Measurements from ENCODE around the gene RPA3. TPM values are rescaled to one million over a fixed set of nuclear protein-coding genes. Genes with fewer than 3 reads are reported as not detected.
"Not testable (repeated sequence)": the region's sequence is repeated elsewhere in the genome, so short reads cannot be mapped to it uniquely, and the experiment has no call there.

The RPA3 gene
- total RNA-seq, 1 donor from 2014 or later = 18.2 TPM

DNA sequence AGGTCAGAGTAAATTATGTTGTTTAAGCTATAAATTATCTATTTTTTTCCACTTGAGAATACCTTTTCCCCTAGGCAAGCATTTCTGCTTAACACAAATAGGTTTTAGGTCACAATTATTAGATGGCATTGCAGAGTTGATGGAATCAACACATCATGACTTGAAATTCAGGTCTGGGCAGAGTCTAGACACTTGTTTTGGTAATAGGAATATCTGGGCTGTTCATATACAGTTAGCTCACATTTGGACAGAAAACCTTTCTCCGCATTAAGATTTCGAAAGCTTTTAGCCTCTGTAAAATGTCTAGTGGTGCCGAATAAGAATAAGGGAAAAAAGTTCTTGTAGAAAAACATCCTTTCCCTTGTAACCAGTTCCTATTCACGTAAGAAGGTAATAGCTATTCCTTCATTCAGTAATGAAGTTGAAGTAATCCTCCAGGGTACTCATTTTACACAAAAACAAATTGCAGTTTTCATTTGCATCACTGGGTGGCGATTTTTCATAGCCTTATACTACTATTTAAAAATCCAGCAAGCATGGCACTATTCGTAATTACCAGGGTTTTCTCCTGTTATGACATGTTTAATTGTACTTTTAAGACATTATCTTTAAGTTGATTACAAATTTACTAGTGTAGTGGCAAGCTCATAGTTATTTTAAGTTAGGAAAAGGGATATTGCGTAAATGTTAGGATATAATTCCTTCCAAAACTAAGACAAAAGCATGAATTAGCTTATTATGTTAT is 37.0 kb downstream of the RPA3 start:
- TF ChIP-seq, protein P1, sequence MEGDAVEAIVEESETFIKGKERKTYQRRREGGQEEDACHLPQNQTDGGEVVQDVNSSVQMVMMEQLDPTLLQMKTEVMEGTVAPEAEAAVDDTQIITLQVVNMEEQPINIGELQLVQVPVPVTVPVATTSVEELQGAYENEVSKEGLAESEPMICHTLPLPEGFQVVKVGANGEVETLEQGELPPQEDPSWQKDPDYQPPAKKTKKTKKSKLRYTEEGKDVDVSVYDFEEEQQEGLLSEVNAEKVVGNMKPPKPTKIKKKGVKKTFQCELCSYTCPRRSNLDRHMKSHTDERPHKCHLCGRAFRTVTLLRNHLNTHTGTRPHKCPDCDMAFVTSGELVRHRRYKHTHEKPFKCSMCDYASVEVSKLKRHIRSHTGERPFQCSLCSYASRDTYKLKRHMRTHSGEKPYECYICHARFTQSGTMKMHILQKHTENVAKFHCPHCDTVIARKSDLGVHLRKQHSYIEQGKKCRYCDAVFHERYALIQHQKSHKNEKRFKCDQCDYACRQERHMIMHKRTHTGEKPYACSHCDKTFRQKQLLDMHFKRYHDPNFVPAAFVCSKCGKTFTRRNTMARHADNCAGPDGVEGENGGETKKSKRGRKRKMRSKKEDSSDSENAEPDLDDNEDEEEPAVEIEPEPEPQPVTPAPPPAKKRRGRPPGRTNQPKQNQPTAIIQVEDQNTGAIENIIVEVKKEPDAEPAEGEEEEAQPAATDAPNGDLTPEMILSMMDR (IDR thresholded peaks at IDR 0.05; ENCODE audit: insufficient read depth, low read length, severe bottlenecking) = peak; percentile 39
- H3K36me3 ChIP-seq (ENCODE audit: control insufficient read depth, insufficient read depth, low read length) = no peaks in the 10 kb centered on the region
- DNase-seq (ENCODE audit: low read depth) = peak; percentile 80
- no peaks in the 10 kb centered on the region for H3K27me3 ChIP-seq (ENCODE audit: control insufficient read depth, insufficient read depth, low read length)
- no peak for FAIRE-seq
- no peak overlapping the region for H3K4me3 ChIP-seq (ENCODE audit: low read depth, low read length)

DNA sequence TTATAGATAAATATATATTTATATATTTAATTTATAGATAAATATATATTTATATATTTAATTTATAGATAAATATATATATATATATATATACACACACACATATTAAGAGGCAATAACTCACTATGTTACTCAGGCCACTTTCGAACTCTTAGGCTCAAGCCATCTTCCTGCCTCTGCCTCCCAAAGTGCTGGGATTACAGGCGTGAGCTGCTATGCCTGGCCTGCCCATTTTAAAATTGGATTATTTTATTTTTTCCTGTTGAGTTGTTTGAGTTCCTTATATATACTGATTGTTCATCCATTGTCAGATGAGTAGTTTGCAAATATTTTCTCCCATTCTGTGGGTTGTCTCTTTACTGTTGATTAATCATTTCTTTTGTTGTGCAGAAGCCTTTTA is 38.8 kb downstream of the RPA3 start:
- not testable (repeated sequence) for H3K36me3 ChIP-seq (ENCODE audit: control insufficient read depth, insufficient read depth, low read length); FAIRE-seq; H3K4me3 ChIP-seq (ENCODE audit: low read depth, low read length); H3K27me3 ChIP-seq (ENCODE audit: control insufficient read depth, insufficient read depth, low read length); DNase-seq (ENCODE audit: low read depth)

DNA sequence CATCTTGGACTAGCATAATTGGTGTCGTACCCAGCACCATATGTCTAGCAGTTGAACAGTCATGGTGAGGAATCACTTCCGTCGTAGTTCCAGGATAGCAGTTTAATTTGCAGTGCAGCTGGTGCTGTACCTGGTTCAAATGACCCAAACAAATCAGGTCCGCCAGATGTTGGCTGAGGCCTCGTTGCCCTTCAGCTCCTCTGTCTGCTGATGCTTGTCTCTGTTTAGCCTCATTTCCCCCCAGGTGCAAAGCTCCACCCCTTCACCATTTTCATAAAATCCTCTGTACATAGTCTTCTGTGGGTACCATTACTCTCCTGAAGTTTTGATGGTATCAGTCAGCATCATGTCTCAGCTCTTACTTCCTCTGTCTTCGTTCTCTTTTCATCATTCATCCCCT is 42.7 kb downstream of the RPA3 start:
- Histone ChIP-seq H3K27me3 (ENCODE audit: control insufficient read depth, insufficient read depth, low read length) (no peaks in the 10 kb centered on the region), H3K4me3 (ENCODE audit: low read depth, low read length) (no peak overlapping the region), H3K36me3 (ENCODE audit: control insufficient read depth, insufficient read depth, low read length) (no peaks in the 10 kb centered on the region)
- FAIRE-seq (no peak), DNase-seq (ENCODE audit: low read depth) (no peak)
- TF ChIP-seq, protein P1 (IDR thresholded peaks at IDR 0.05; ENCODE audit: insufficient read depth, low read length, severe bottlenecking) = no peak

DNA sequence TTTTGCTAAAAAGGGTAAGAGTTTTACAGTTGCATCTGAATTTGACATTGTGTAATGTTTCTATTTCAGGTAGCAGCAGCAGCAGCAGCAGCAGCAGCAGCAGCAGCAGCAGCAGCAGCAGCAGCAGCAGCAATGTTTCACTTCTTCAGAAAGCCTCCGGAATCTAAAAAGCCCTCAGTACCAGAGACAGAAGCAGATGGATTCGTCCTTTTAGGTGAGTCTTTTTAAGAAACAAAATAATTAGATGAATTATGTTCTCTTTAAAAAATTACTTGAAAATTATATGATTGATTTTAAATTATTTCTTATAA is 45.2 kb downstream of the RPA3 start:
- no peak for FAIRE-seq
- DNase-seq (ENCODE audit: low read depth) = no peak
- Histone ChIP-seq H3K27me3 (ENCODE audit: control insufficient read depth, insufficient read depth, low read length) (no peaks in the 10 kb centered on the region), H3K4me3 (ENCODE audit: low read depth, low read length) (no peak overlapping the region), H3K36me3 (ENCODE audit: control insufficient read depth, insufficient read depth, low read length) (no peaks in the 10 kb centered on the region)
- TF ChIP-seq, protein P1 (IDR thresholded peaks at IDR 0.05; ENCODE audit: insufficient read depth, low read length, severe bottlenecking) = no peak

DNA sequence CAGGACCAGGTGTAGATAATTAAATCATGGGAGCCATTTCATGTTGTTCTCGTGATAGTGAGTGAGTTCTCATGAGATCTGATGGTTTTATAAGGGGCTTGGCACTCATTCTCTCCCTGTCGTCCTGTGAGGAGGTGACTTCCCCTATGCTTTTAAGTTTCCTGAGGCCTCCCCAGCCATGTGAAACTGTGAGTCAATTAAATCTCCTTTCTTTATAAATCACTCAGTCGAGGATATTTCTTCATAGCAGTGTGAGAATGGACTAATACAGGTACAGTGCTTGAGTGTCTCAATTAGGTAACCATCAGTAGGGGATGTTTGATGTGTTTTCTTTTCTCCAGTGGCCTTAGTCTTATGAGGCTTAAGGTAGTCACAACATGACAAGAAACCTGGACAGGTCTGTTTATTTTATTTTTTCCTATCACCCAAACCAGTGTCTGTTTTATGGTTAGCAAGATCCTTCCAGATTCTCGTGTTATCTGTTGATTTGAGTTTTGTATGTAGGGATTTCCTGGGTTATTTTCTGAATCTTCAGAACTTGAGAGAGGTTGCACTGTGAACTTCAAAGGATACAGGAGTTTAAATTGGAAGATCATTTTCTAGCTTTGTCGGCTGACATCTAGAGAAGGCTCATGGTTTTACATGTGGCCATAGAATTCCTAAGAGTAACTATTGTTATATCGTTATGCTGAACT is 45.7 kb downstream of the RPA3 start:
- Histone ChIP-seq H3K36me3 (ENCODE audit: control insufficient read depth, insufficient read depth, low read length) (no peaks in the 10 kb centered on the region), H3K27me3 (ENCODE audit: control insufficient read depth, insufficient read depth, low read length) (no peaks in the 10 kb centered on the region), H3K4me3 (ENCODE audit: low read depth, low read length) (no peak overlapping the region)
- TF ChIP-seq, protein P1 (IDR thresholded peaks at IDR 0.05; ENCODE audit: insufficient read depth, low read length, severe bottlenecking) = no peak
- DNase-seq (ENCODE audit: low read depth) (no peak), FAIRE-seq (no peak)

DNA sequence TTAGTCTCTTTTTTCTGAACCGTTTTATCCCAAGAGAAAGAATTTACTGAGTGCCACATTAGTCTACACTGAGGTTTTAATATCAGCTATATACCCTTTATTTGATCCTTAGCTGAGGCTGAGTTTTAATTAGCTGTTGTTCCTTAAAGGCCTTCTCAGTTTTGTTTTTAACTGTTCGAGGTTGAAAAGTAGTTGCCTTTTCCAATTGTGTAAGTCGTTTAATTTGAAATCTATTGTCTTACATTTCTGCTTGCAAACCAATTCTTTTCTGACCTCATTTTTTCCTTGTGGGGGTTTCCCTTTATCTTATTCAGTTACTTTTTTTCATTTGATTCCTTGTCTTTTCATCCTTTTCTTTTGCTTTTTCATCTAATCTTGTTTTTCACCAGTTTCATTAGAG is 47.0 kb downstream of the RPA3 start:
- no peak for FAIRE-seq
- no peaks in the 10 kb centered on the region for H3K27me3 ChIP-seq (ENCODE audit: control insufficient read depth, insufficient read depth, low read length)
- TF ChIP-seq, protein P1 (IDR thresholded peaks at IDR 0.05; ENCODE audit: insufficient read depth, low read length, severe bottlenecking) = no peak

More for the DNA sequence above, 47.0 kb downstream of the RPA3 start:
- no peak for DNase-seq (ENCODE audit: low read depth)
- H3K4me3 ChIP-seq (ENCODE audit: low read depth, low read length) = no peak overlapping the region
- H3K36me3 ChIP-seq (ENCODE audit: control insufficient read depth, insufficient read depth, low read length) = no peaks in the 10 kb centered on the region

Measured in bronchial epithelial cell (primary cell).